Subcutaneous adipose tissue (tissue), 4 donors: ENCODE measurements around the gene MARK1. TPM values are rescaled to one million over a fixed set of nuclear protein-coding genes. Genes with fewer than 3 reads are reported as not detected.

Experiments used
- CTCF ChIP-seq: fragments of 450-650 bp; IDR thresholded peaks from one replicate; pipeline ENCODE4 v1.5.1; 2016; ENCODE audit warnings: low read depth, mild to moderate bottlenecking, control low read depth, antibody characterized with exemption, moderate library complexity
- total RNA-seq, 4 donors: library from RNA; depleted of rRNA; stranded (reverse); fragments of >200 nt; gene quantifications; one replicate each; pipeline ENCODE4 v1.1.0, GENCODE V29; 2016

The MARK1 gene
- total RNA-seq, 4 donors from 2014 or later: 7.0 to 17.5 (median 14.8) TPM

GRCh38 chr1:220513834-220514233 is 14.1 kb upstream of the MARK1 start:
- TF ChIP-seq CTCF: no peak

GRCh38 chr1:220514256-220514655 is 13.7 kb upstream of the MARK1 start:
- TF ChIP-seq CTCF: no peak

GRCh38 chr1:220516014-220516721 is 11.8 kb upstream of the MARK1 start:
- no peak for TF ChIP-seq CTCF

- no peak for TF ChIP-seq CTCF
These were observed 11.3 kb upstream of the MARK1 start for GRCh38 chr1:220516722-220517042.

- no peak for TF ChIP-seq CTCF
These were observed 6.2 kb upstream of the MARK1 start for GRCh38 chr1:220521778-220522177.

- TF ChIP-seq CTCF: no peak
These were observed 1.6 kb upstream of the MARK1 start for GRCh38 chr1:220526294-220526693.

- TF ChIP-seq CTCF: no peak
These were observed 543 bp upstream of the MARK1 start for GRCh38 chr1:220527279-220527907.
